Caco-2 (cell line): ENCODE results near the gene PDE9A. TPM values are rescaled to one million over a fixed set of nuclear protein-coding genes. Genes with fewer than 3 reads are reported as not detected.

Source experiments
- BruUV-seq: library from RNA; stranded (reverse); fragments of 400-500 nt; replicated peaks from 2 replicates; lab custom pipeline; 2021; lab: Mats Ljungman, UMichigan
- CTCF ChIA-PET: fragments of 300-600 bp; sonication (Branson Sonifier 250); formaldehyde crosslinking; loops from one replicate; lab custom pipeline; 2022; ENCODE audit warnings: antibody characterized with exemption; lab: Charles Lee
- POLR2A ChIA-PET: fragments of 300-600 bp; sonication (Branson Sonifier 250); formaldehyde crosslinking; loops from one replicate; lab custom pipeline; 2022; ENCODE audit warnings: antibody characterized with exemption; lab: Charles Lee
- DNase-seq, 2 experiments: peaks; one replicate each; pipeline versions ENCODE4 v3.0.0 to v3.0.0-alpha.2; 2020 to 2022
- H3K27me3 ChIP-seq: replicated peaks from 2 replicates; pipeline ENCODE4 v1.6.0; 2011; ENCODE audit warnings: low read length; ENCODE audit not compliant: control insufficient read depth, insufficient read depth
- H3K36me3 ChIP-seq: 2 replicates; pipeline ENCODE4 v1.5.1; 2011; ENCODE audit warnings: low read length; ENCODE audit not compliant: control insufficient read depth, insufficient read depth
- H3K4me1 ChIP-seq: fragments of 250-450 bp; sonication (Bioruptor Pico); 2 replicates; pipeline ENCODE4 v1.5.1; 2020; ENCODE audit warnings: mild to moderate bottlenecking
- H3K4me3 ChIP-seq: 2 replicates; pipeline ENCODE4 v1.5.1; 2011; ENCODE audit warnings: low read depth, mild to moderate bottlenecking, control low read depth, low read length
- H3K9me3 ChIP-seq: fragments of 250-450 bp; sonication (Bioruptor Pico); 2 replicates; pipeline ENCODE4 v1.5.1; 2020; ENCODE audit warnings: mild to moderate bottlenecking, moderate library complexity
- H3K27ac Mint-ChIP-seq: one replicate; pipeline ENCODE4 v1.8.0; 2022; ENCODE audit warnings: mixed read lengths; ENCODE audit not compliant: unreplicated experiment
- H3K27me3 Mint-ChIP-seq: one replicate; pipeline ENCODE4 v1.8.0; 2022; ENCODE audit warnings: mixed read lengths; ENCODE audit not compliant: insufficient read depth, unreplicated experiment
- H3K36me3 Mint-ChIP-seq: one replicate; pipeline ENCODE4 v1.8.0; 2022; ENCODE audit warnings: mild to moderate bottlenecking, mixed read lengths; ENCODE audit not compliant: insufficient read depth, unreplicated experiment
- H3K4me1 Mint-ChIP-seq: one replicate; pipeline ENCODE4 v1.8.0; 2022; ENCODE audit warnings: low read depth, mixed read lengths; ENCODE audit not compliant: unreplicated experiment
- H3K4me3 Mint-ChIP-seq: one replicate; pipeline ENCODE4 v1.8.0; 2022; ENCODE audit warnings: mild to moderate bottlenecking, moderate library complexity, mixed read lengths; ENCODE audit not compliant: unreplicated experiment
- H3K9me3 Mint-ChIP-seq: one replicate; pipeline ENCODE4 v1.8.0; 2022; ENCODE audit warnings: mixed read lengths; ENCODE audit not compliant: unreplicated experiment
- intact Hi-C: fragments of 100-400 bp; cut with micrococcal nuclease; formaldehyde crosslinking; loops from one replicate; pipeline ENCODE4 v1.10.0; 2022; ENCODE audit not compliant: unreplicated experiment
- total RNA-seq: library from RNA; stranded (reverse); gene quantifications from 2 replicates; pipeline ENCODE4 v1.2.3, GENCODE V29; 2022
- TF ChIP-seq, protein P1 (sequence below), 2 experiments: fragments of 200-600 bp in 1 of 2; IDR thresholded peaks; 1 replicate in 1 of 2; 2 replicates in 1 of 2; pipeline versions ENCODE4 v1.5.1 to v1.8.0; 2011 to 2022; ENCODE audit warnings: antibody characterized with exemption in 1 of 2, control low read depth in 1 of 2, inconsistent platforms in 1 of 2, low read depth in 1 of 2, low read length in 1 of 2, mild to moderate bottlenecking in 1 of 2, moderate library complexity in 1 of 2; ENCODE audit not compliant: insufficient read depth in 1 of 2, severe bottlenecking in 1 of 2, unreplicated experiment in 1 of 2

PDE9A gene
- total RNA-seq, 1 experiment from 2014 or later, result 9.7 TPM

GRCh38 chr21:42781150-42781970 is 127.9 kb downstream of the PDE9A start:
- Histone ChIP-seq H3K36me3 (no peaks in the 10 kb centered on the region), H3K27me3 (no peaks in the 10 kb centered on the region), H3K9me3 (no peaks in the 10 kb centered on the region), H3K4me3 (peak overlapping the region; percentile 35), H3K4me1 (peaks cover 7% of the 10 kb centered on the region; the same call in 1 of the 2 replicates)
- intact Hi-C loops, result no loop called here
- H3K4me1 Mint-ChIP-seq, result peaks cover 8% of the 10 kb centered on the region
- peak; percentile 58 to 62 for DNase-seq
- ChIA-PET CTCF (interaction anchor here (1.9 kb wide), 1 partner anchor 188 kb away, joined by 9 read pairs; no protein-coding TSS in a partner anchor), POLR2A (no interaction called here)
- no peaks in the 10 kb centered on the region for H3K9me3 Mint-ChIP-seq
- H3K27me3 Mint-ChIP-seq, result no peaks in the 10 kb centered on the region
- BruUV-seq, result no TSS peak
- no peaks in the 10 kb centered on the region for H3K36me3 Mint-ChIP-seq
- peak overlapping the region; percentile 73 for H3K4me3 Mint-ChIP-seq
- H3K27ac Mint-ChIP-seq, result no peak overlapping the region
- TF ChIP-seq, protein P1, sequence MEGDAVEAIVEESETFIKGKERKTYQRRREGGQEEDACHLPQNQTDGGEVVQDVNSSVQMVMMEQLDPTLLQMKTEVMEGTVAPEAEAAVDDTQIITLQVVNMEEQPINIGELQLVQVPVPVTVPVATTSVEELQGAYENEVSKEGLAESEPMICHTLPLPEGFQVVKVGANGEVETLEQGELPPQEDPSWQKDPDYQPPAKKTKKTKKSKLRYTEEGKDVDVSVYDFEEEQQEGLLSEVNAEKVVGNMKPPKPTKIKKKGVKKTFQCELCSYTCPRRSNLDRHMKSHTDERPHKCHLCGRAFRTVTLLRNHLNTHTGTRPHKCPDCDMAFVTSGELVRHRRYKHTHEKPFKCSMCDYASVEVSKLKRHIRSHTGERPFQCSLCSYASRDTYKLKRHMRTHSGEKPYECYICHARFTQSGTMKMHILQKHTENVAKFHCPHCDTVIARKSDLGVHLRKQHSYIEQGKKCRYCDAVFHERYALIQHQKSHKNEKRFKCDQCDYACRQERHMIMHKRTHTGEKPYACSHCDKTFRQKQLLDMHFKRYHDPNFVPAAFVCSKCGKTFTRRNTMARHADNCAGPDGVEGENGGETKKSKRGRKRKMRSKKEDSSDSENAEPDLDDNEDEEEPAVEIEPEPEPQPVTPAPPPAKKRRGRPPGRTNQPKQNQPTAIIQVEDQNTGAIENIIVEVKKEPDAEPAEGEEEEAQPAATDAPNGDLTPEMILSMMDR (IDR thresholded peaks at IDR 0.05; ENCODE audit: insufficient read depth in 1 of 2, low read depth in 1 of 2, low read length in 1 of 2, severe bottlenecking in 1 of 2, unreplicated experiment in 1 of 2), result no peak

GRCh38 chr21:42781971-42782722 is 128.7 kb downstream of the PDE9A start:
- Mint-ChIP-seq H3K4me3 (peak overlapping the region; percentile 73), H3K36me3 (no peaks in the 10 kb centered on the region), H3K27me3 (no peaks in the 10 kb centered on the region), H3K27ac (no peak overlapping the region), H3K9me3 (no peaks in the 10 kb centered on the region), H3K4me1 (peaks cover 8% of the 10 kb centered on the region)
- ChIA-PET CTCF (interaction anchor here (0.5 to 1.9 kb wide), 2 partner anchors 189 to 556 kb away, joined by 4 to 9 read pairs; no protein-coding TSS in a partner anchor), POLR2A (no interaction called here)
- TF ChIP-seq, protein P1 (IDR thresholded peaks at IDR 0.05; ENCODE audit: insufficient read depth in 1 of 2, low read depth in 1 of 2, low read length in 1 of 2, severe bottlenecking in 1 of 2, unreplicated experiment in 1 of 2), result no peak
- no peaks in the 10 kb centered on the region for H3K36me3 ChIP-seq
- no peaks in the 10 kb centered on the region for H3K27me3 ChIP-seq
- H3K4me1 ChIP-seq, result peaks cover 7% of the 10 kb centered on the region; the same call in 1 of the 2 replicates
- intact Hi-C loops, result no loop called here
- no TSS peak for BruUV-seq
- no peaks in the 10 kb centered on the region for H3K9me3 ChIP-seq
- H3K4me3 ChIP-seq, result no peak overlapping the region
- no peak for DNase-seq

GRCh38 chr21:42782723-42783242 is 129.4 kb downstream of the PDE9A start:
- peaks cover 8% of the 10 kb centered on the region for H3K4me1 Mint-ChIP-seq
- no TSS peak for BruUV-seq
- H3K4me3 Mint-ChIP-seq, result no peak overlapping the region
- no peaks in the 10 kb centered on the region for H3K27me3 Mint-ChIP-seq
- H3K27me3 ChIP-seq, result no peaks in the 10 kb centered on the region
- H3K4me1 ChIP-seq, result peaks cover 7% of the 10 kb centered on the region; the same call in 1 of the 2 replicates
- no peak overlapping the region for H3K27ac Mint-ChIP-seq
- intact Hi-C loops, result no loop called here
- ChIA-PET POLR2A (no interaction called here), CTCF (interaction anchor here (0.5 kb wide), 1 partner anchor 557 kb away, joined by 4 read pairs; no protein-coding TSS in a partner anchor)
- H3K36me3 Mint-ChIP-seq, result no peaks in the 10 kb centered on the region
- no peaks in the 10 kb centered on the region for H3K36me3 ChIP-seq
- H3K9me3 ChIP-seq, result no peaks in the 10 kb centered on the region
- no peak for DNase-seq
- H3K4me3 ChIP-seq, result no peak overlapping the region
- TF ChIP-seq, protein P1 (IDR thresholded peaks at IDR 0.05; ENCODE audit: insufficient read depth in 1 of 2, low read depth in 1 of 2, low read length in 1 of 2, severe bottlenecking in 1 of 2, unreplicated experiment in 1 of 2), result no peak
- no peaks in the 10 kb centered on the region for H3K9me3 Mint-ChIP-seq
